Caki2 (cell line): ENCODE measurements around the gene THAP3. TPM values are rescaled to one million over a fixed set of nuclear protein-coding genes. Genes with fewer than 3 reads are reported as not detected.

Experiments
- DNase-seq: peaks from one replicate; pipeline ENCODE4 v3.0.0-alpha.2; 2015; ENCODE audit warnings: low read depth
- in situ Hi-C: cut with HindIII; loops from 2 replicates; pipeline ENCODE4 v1.10.0; 2016; ENCODE audit warnings: low sequenced_read_pairs, low pct_unique_long_range_greater_than_20kb, mixed read lengths
- total RNA-seq: library from RNA; depleted of rRNA; stranded (reverse); fragments of >200 nt; shearing (Covaris generic); gene quantifications from 2 replicates; pipeline ENCODE4 v1.2.3, GENCODE V29; 2014; ENCODE audit warnings: low replicate concordance

Gene THAP3
- total RNA-seq, 1 experiment from 2014 or later, result 32.9 TPM

DNA sequence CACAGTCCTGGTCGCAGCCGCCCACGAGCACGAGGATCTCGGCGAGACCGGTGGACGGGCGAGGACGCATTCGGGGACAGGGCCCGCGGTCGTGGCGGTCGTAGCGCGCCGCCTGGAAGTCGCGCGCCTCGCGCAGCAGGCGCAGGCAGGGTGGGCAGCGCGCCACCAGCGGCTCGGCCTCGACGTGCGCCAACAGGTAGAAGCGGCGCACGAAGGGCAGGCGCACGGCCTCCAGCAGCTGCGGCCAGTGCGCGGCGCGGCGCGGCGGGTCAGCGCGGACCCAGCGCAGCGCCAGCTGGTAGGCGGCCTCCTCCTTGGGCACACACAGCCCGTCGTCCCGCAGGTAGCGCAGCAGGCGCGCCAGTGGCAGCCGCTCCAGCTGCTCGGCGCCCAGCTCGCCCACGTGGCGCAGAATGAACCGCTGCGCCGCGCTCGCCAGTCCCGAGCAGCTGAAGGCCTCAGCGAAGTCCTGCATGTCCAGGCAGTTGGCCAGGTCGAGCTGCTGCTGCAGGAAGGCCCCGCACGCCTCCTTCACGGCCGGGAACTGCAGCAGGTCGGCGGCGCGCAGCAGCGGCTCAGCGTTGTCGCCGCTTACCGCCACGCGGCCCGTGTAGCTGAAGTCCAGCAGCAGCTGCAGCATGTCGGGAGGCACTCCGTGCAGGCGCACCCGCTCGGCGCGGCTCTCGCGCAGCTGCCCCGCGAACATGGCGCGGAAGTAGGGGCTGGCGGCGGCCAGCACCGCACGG lies 22.6 kb upstream of the THAP3 start:
- peak; percentile 66 for DNase-seq
- in situ Hi-C loops, result no loop called here

DNA sequence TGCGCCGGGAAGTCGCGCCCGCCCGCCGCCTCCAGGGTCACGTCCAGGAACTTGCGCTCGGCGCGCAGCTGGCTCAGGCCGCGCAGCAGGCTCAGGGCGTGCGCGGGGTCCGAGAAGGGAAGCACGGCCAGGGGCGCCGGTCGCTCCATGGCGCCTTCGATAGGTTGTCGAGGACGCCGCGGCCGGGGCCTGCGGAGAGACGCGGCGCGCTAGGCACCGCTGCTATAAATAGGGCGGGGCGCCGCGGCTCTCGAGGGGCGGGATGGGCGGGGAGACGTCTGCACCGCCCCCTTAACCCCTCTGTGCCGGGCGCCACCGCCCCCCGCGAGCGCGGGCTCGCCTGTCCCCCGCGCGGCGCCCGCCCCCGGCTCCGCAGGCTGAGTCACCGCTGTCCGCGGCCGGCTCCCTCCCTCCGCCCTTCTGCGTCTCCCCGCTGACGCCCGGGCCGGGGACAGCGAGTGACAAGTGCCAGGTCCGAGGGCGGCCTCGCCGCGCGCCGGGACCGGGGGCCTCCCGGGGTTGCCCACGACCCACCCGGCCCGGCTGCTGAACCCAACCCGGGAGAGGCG lies 21.9 kb upstream of the THAP3 start, which contains the start of gene KLHL21:
TSS of gene KLHL21 (minus strand) at position 201 of the 569 bp plus-strand sequence. CDS start at position 149, 52 bp downstream.
- DNase-seq, result peak; percentile 84
- in situ Hi-C loops, result no loop called here

DNA sequence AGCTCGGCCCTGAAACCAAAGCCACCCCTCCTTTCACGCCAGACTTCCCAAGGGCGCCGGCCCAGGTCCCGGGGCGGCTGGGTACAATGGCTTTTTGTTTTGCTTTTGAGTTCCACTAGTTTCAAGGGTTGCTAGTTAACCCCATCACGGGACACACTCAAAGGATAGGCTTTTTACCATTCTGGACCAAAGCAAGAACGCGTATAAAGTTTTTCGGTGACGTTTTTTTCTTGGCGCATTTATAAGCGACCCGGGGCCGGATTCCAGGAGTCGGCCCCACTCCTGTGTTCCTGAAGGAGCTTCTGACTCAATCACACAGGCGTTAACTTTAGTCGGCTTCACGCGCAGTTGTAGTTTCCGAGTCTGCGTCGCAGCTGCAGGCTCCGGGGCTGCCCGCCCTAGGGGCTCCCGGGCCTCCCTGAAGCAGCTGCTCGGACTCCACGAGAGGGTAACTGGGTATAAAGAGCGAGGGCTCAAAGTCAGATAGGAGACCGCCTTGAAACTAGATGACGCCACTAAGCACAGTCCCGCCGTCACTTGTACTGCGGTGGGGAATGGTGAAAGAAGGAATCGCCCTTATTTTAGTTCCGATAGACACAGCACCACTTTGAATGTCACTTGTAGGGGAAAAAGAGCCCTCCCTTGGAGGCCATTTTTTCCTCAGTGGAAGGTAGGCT lies 21.3 kb upstream of the THAP3 start:
- no peak for DNase-seq
- in situ Hi-C loops, result no loop called here

DNA sequence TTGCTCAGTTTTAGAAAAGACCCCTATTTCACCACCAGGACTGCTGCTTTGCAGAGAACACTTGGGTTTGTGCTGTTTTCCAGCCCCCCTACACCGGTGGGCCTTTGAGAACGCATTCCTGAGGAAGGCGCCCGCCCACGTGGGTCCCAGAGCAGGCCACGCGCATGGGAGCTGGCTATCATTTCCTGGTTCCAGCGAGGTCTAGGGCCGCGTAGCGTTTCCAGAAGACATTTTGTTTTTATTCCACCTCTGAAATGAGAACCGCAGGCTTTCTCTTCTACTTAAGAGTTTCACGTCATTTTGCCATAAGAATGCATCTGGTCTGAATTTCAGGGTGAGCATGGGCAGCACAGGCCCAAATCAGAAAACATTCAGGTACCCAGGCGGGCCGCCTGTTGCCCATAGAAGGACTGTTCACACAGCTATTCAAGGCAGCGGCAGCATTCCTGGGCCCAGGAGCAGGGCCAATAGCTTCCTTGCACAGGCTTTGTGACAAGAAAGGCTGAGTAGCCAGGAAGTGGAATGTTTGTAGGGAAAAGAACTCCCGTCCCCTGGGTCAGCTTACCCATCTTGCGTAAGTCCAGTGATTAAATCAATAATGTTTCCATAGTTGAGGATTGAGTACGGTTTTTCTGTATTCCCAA lies 20.6 kb upstream of the THAP3 start:
- DNase-seq, result no peak
- in situ Hi-C loops, result no loop called here

DNA sequence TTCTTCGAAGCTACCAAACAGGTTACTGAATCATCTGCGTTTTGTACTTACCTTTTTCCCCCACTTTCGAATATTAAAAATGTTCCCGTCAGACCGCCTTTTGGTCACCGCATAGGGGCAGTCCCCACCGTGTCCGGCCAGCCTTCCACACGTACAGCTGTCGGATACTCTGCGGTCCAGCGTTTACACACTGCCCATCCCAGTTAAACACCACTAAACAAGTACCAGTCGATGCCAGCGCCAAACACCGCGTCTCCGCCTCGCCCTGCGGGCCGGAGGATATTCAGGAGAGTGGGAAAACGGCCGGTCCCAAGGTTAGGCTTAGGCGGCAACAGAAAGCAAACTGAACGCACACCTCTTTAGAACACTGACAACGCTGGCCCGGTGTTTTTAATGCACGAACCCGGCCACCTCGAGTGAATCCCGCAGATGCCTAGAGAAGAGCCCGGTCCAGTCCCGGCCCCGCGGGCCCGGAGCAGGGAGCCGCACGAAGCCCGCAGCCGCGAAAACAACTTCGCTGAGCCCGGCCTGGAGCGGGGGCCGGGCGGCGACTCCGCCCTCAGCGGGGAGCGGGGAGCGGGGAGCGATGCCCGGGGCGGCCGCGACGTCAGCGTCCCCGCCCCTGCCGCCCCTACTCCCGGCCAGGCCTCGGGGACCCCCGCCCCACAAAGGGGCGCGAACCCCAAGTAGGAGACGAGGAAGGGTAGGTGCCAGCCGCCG lies 11.9 kb upstream of the THAP3 start:
- DNase-seq, result peak; percentile 55
- in situ Hi-C loops, result no loop called here

DNA sequence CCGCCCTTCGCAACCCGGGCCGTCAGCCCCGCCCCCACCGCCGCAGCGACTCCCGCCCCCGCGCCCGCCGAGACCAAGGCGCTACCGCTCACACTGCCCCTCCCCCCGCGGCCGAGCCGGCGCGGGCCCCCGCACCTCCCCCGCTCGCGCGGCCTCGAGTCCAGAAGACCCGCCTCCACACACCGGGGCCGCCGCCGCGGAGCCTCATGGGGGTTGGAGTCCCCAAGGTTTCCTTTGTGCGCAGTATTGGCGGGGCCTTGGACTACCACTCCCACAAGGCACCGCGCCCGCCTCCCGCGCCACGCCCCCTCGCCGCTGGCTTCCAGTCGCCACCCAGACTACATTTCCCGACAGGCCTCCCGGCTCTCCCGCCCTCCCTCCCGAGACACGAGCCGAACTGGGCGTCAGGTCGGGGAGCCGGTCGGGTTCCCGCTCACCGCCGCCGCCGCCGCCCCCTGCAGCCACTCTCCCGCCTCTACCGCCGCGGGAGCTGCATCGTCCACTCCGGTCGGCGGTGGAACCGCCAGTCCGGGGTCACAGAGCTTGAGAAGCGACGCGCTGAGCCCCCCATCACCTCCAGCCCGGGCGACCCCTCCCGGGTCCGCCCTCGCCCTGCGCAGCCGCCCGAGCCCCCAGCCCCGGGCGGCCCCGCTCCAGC lies 11.2 kb upstream of the THAP3 start, which contains the start of gene PHF13:
TSS of gene PHF13 (plus strand) at position 371 of the 658 bp plus-strand sequence. CDS start 336 bp downstream, outside the sequence.
- peak; percentile 96 for DNase-seq
- in situ Hi-C loops, result no loop called here

DNA sequence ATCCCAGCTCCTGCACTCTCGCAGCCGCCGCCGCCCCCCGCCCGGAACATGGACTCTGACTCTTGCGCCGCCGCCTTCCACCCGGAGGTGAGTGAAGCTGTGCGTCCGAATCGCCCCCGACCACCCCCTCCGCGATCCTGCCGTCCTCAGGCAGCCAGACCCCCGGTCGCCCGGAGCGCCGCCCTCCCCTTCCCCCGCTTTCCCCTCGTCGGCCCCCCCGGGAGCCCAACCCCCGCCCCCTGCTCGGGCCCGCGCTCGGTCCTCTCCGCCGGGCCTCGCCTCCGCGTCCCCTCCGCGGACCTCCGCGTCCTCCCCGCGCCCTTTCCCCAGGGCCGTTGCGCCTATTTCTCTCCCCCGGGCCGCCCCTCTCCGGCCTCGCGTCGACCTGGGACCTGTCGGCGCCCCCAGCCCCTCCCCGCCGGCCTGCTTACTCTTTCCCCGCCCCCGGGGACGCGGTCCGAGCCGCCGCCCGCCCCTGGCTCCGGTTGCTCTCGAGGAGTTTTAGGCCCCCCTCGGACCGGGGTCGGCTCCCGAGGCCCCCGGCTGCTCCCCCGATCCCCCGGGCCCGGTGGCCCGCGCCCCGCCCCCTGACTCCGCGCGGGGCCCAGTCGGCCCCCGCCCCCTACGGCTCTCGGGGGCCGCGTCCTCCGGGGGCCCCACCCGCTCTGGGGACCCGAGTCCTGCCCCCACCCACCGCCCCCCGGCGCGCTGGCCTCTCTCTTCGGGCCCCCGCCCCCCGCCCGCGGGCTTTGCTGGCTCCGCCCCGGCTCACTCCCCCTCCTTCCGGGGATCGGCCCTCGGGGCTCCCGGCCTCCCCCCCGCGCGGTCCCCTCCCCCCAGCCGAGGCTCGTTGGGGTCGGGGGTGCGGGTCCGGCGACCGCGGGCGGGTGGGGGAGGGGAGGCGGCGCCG lies 10.4 kb upstream of the THAP3 start:
- in situ Hi-C loops, result no loop called here
- DNase-seq, result no peak

DNA sequence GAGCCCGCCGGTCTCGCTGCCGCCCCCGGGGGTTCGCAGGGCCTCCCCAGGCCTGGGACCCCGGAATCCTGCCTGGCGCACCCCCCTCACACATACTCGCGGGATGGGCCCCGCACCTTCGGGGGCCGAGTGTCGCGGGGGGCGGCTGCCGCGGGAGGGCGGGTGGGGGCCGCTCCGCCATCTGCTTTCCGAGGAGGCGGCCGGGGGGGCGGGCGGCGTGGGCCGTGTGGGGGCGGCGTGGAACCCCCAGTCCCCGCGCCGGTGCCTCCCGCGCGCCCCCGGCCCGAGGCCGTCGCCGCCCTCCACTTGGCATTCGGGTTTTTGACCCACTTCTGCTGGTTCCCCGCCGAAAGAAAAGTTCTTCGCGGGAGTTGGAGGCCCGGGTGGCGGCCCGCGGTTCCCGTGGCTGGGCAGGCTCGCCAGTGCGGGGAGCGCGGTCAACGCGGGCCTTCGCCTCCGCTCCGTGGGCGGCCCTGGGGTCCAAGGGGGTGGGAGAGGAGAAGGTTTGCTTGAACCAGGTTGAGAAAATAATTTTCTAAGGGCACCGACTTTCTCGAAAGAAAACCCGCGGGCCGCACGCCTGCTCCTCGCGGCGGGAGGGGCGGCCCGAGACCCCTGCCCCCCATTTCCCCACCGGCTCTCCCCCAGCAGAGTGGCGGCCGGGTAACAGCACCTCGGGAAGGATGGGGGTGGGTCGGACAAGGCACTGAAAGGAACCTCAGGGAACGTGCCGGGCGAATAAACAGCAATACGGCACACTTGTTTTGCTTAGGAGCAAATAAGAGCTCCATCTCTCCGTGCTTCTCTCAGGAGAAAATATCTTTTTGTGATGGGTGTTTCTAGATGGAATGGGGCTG lies 9.5 kb upstream of the THAP3 start:
- DNase-seq, result no peak
- in situ Hi-C loops, result no loop called here

DNA sequence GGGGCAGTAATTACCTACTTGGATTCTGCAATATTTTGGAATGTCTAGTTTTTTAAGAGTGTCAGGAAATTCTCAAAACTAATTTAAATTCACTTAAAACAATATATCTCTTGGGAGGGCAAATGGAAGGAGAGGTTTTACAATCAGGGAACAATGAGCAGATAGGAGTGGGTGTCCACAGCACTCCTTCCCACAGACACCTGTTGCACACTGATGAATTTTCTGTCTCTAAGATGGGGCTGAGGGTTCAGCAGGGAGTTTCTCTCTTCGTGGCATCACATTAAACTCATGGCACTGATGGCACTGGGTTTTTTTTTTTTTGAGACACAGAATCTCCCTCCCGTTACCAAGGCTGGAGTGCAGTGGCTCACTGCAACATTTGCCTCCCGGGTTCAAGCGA lies 5.6 kb upstream of the THAP3 start:
- DNase-seq, result no peak
- in situ Hi-C loops, result no loop called here

DNA sequence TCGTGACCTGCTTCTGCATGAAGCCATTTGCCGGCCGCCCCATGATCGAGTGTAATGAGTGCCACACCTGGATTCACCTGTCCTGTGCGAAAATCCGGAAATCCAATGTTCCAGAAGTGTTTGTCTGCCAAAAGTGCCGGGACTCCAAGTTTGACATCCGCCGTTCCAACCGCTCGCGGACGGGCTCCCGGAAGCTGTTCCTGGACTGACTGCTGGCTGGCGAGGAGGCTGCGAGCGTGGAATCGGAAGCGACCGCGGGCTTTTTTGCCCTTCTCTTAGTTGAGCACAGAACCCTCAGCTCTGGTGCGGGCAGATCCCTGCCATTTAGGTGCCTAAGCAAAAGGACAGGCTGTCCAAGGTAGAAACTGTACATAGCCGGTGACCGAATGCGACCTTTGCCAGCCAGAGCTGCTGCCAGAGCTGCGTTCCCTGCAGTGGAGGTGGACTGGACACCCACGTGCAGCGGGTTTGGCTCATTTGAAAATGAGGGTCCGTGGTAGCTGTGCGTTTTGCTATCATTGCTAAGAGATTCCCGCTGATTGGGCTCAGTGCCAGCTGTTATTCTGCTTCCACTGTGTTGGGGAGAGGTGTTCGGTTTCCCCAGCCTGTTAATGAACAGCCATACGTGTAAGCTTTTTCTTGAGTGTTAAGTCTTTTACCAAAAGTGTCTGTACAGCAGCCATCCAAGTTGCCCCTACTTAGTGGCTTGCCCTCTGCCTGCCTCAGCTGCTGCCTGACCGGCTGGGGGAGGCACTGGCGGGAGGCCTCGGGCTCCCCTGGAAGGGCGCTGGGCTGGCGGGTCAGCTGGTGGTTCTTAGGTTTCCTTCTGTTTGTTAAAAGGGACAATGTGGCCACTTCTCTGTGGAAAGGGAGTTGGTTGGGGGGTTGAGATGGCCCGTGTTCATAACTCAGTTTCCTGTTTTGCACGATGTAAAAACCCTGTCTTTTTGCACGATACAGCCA lies 3.0 kb upstream of the THAP3 start:
- no peak for DNase-seq
- in situ Hi-C loops, result no loop called here

DNA sequence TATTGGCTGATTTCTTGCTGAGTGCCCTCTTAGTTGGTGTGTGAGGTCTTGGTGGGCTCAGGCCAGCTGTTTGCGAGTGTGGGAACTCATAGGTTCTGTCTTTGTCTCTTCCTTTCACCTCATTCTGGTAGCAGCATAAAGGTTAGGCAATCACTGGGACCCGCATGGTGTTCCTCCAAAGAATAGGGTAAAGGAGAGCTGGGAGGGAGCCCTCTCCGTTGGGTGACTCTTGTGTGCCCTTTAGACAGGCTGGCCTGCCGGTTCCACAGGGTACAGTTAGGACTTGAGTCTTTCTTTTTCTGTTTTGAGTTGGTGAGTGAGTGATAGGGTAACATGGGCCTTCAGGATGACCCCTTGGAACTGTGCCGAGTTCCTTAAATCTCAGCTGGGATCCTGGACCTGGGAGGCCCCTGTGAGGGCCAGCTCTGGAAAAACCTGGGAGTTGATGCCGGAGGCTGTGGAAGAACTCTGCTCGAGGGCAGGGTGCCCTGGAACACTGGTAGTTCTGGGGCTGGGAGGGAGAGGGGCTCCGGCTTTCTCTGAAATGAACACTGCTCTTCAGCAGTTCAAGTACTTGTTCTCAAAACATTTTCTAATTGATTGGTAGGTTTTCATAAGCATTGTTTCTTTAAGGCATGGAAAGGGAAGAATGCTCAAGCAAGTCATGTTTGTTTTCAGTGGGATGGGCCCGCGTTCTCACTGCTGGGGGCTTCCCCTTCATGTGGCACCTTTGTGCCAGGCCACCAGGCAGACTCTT lies 2.1 kb upstream of the THAP3 start:
- no peak for DNase-seq
- in situ Hi-C loops, result no loop called here

DNA sequence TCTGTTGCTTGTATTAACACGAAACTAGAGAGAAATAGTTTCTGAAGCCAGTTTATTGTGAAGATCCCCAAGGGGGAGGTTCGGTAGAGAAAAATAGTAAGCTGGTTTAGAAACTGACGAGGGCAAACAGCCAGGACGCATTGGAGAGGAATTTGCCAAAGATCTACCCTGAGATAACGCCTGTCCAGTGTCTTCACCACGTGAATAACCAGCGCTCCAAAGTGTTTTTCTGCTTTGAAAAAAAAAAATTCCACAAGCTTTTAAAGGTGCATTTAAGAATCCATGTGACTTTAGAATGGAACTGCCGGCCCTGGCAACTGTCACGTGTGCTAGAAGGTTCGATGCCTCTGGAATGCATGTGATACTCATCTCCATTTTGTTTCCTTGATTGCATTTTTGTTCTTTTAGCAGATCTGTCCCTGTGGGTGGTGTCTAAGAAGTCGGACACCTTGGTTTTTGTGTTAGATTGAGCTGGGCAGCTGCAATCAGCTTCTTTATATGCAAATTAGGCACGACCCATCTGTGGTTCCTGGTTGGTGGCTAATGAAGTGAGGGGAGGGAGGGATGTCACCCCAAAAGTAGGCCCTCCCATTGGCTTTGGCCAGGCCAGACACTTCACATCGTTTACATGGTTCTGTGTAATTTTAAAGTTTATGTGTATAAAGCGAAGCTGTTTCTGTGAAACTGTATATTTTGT lies 1.3 kb upstream of the THAP3 start:
- in situ Hi-C loops, result no loop called here
- DNase-seq, result no peak

DNA sequence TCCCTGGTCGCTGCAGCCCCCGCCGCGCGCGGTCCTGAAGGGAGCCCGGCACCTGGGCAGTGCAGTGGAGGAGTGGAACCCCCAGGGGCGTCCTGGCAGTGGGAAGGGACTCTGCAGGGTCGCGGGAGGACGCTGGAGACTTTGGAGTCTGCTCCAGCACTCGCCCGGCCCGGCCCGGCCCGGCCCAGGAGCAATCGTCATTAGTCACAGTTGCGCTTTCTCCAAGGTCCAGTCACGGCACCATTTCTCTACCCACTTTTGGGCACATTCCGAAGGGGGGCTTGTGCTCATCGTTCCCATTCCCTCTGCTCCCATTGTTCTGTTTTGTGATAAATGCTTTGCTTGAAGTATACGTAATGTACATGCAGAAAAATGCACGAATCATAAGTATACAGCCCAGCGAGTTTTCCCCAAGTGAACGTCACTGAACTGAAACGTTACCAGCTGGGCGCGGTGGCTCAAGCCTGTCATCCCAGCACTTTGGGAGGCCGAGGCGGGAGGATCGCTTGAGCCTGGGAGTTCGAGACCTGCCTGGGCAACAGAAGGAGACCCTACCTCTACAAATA lies 999 bp downstream of the THAP3 start:
- DNase-seq, result peak; percentile 12
- in situ Hi-C loops, result no loop called here

DNA sequence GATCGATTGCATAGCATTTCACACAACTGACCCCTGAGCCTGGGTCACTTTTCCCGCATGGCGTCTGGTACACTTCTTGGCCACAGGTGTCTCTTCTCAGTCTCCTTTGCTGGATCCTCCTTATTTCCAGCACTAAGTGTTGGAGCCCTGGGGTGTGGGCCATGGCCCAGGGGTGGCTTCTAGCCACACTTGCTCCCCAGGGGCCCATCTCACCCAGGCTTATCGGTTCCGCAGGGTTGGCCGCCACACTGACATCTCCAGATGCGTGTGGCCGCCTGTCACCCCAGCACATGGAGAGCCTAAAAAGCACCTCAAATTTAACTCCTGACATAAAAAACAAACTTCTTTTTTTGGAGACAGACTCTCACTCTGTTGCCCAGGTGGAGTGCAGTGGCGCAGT lies 2.4 kb downstream of the THAP3 start:
- DNase-seq, result no peak
- in situ Hi-C loops, result no loop called here
